ENCODE results near the gene GIT2.

DNA sequence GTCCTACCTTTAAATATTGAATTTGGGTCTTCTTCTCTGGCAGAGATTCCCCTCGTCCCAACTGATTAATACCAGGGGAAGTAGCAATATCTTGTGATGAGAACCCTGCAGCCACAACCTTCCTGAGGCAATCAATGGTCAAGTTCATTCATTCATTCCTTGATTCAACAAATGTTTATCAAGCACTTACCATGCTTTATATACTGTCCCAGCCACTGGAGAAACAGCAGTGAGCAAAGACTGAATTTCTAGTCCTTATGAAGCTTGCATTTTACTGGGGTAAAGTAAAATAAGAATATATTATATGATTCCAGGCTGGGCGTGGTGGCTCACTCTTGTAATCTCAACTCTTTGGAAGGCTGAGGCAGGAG, 300 bp upstream of the GIT2 start:
- TF ChIP-seq SIN3A (IDR thresholded peaks at IDR 0.05; ENCODE audit: borderline replicate concordance, insufficient read depth, low read depth, low read length) (no peak), TCF7L2 (IDR thresholded peaks at IDR 0.05; ENCODE audit: low read depth, low read length) (no peak), POLR2AphosphoS5 (IDR thresholded peaks at IDR 0.05; ENCODE audit: low read depth, low read length) (no peak)
- TF ChIP-seq, protein P1, sequence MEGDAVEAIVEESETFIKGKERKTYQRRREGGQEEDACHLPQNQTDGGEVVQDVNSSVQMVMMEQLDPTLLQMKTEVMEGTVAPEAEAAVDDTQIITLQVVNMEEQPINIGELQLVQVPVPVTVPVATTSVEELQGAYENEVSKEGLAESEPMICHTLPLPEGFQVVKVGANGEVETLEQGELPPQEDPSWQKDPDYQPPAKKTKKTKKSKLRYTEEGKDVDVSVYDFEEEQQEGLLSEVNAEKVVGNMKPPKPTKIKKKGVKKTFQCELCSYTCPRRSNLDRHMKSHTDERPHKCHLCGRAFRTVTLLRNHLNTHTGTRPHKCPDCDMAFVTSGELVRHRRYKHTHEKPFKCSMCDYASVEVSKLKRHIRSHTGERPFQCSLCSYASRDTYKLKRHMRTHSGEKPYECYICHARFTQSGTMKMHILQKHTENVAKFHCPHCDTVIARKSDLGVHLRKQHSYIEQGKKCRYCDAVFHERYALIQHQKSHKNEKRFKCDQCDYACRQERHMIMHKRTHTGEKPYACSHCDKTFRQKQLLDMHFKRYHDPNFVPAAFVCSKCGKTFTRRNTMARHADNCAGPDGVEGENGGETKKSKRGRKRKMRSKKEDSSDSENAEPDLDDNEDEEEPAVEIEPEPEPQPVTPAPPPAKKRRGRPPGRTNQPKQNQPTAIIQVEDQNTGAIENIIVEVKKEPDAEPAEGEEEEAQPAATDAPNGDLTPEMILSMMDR (IDR thresholded peaks at IDR 0.05), result no peak

All from Panc1 (cell line).